Measurements from ENCODE around the gene BPIFB2.

GRCh38 chr20:33065785-33066184 is 58.3 kb downstream of the BPIFB2 start:
- TF ChIP-seq CTCF (IDR thresholded peaks at IDR 0.05) (no peak), POLR2A (IDR thresholded peaks at IDR 0.05) (no peak)
